ENCODE results near the gene SRPK3.

DNA sequence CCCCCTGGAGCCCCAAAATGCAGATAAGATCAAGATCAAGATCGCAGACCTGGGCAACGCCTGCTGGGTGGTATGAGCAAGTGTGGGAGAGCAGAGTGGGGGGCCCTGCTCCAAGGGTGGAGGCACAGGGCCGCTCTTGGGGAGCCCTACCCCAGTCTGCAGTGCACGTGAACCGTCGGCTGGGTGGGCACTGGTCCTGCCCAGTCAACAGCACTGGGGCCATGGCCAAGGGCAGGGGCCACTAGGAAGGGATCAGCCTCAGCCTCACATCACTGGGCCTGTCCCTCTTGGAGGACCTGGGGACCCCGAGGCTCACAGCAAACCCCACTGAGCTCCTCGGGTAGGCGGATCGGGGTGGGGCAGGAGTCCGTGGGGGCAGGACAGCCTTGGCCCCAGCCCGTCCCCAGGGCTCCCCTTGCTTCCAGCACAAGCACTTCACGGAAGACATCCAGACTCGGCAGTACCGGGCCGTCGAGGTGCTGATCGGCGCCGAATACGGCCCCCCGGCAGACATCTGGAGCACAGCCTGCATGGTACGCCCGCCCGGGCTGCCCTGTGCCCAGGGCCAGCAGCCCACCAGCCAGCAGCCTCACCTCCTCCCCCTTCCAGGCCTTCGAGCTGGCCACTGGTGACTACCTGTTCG lies 3.6 kb downstream of the SRPK3 start:
- TF ChIP-seq, protein P1, sequence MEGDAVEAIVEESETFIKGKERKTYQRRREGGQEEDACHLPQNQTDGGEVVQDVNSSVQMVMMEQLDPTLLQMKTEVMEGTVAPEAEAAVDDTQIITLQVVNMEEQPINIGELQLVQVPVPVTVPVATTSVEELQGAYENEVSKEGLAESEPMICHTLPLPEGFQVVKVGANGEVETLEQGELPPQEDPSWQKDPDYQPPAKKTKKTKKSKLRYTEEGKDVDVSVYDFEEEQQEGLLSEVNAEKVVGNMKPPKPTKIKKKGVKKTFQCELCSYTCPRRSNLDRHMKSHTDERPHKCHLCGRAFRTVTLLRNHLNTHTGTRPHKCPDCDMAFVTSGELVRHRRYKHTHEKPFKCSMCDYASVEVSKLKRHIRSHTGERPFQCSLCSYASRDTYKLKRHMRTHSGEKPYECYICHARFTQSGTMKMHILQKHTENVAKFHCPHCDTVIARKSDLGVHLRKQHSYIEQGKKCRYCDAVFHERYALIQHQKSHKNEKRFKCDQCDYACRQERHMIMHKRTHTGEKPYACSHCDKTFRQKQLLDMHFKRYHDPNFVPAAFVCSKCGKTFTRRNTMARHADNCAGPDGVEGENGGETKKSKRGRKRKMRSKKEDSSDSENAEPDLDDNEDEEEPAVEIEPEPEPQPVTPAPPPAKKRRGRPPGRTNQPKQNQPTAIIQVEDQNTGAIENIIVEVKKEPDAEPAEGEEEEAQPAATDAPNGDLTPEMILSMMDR (IDR thresholded peaks at IDR 0.05) = no peak
- TF ChIP-seq EZH2 (IDR thresholded peaks at IDR 0.05; ENCODE audit: borderline replicate concordance, insufficient read depth, low read depth, low read length, poor library complexity, severe bottlenecking) = no peak

All from B cell (primary cell).